22Rv1 (cell line): ENCODE data around the gene ST3GAL3.

Experiments used
- H3K27ac ChIP-seq: fragments of 450-650 bp; 2 replicates; pipeline ENCODE4 v1.5.1; 2017
- ZFX ChIP-seq: fragments of 450-650 bp; IDR thresholded peaks from 2 replicates; pipeline ENCODE4 v1.6.1; 2017; ENCODE audit warnings: antibody characterized with exemption, borderline replicate concordance
- TF ChIP-seq, protein P1 (sequence below): fragments of 450-650 bp; IDR thresholded peaks from 2 replicates; pipeline ENCODE4 v1.5.1; 2017; ENCODE audit warnings: mild to moderate bottlenecking

The ST3GAL3 gene

GRCh38 chr1:43872280-43872679 is 164.9 kb downstream of the ST3GAL3 start:
- TF ChIP-seq, protein P1, sequence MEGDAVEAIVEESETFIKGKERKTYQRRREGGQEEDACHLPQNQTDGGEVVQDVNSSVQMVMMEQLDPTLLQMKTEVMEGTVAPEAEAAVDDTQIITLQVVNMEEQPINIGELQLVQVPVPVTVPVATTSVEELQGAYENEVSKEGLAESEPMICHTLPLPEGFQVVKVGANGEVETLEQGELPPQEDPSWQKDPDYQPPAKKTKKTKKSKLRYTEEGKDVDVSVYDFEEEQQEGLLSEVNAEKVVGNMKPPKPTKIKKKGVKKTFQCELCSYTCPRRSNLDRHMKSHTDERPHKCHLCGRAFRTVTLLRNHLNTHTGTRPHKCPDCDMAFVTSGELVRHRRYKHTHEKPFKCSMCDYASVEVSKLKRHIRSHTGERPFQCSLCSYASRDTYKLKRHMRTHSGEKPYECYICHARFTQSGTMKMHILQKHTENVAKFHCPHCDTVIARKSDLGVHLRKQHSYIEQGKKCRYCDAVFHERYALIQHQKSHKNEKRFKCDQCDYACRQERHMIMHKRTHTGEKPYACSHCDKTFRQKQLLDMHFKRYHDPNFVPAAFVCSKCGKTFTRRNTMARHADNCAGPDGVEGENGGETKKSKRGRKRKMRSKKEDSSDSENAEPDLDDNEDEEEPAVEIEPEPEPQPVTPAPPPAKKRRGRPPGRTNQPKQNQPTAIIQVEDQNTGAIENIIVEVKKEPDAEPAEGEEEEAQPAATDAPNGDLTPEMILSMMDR, result no peak
- TF ChIP-seq ZFX, result no peak
- no peak overlapping the region for H3K27ac ChIP-seq

DNA sequence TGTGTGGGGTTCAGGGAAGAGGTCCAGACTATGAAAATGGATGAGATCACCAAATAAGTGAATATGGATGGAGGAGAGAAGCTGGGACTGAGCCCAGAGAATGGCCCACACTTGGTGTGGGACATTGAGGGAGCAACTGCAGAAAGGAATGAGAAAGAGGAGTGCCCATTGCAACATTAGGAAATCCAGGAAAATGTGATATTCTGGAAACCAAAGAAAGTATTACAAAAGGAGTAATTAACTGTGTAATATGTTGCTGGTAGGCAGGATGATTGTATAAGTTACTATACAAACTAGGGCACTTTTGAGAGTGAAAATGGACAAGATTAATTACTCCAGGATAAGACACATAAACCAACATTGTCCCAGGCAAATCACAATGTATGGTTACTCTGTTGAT is 166.5 kb downstream of the ST3GAL3 start:
- no peak overlapping the region; the same call in 1 of the 2 replicates for H3K27ac ChIP-seq
- TF ChIP-seq ZFX, result no peak
- TF ChIP-seq, protein P1, result no peak

DNA sequence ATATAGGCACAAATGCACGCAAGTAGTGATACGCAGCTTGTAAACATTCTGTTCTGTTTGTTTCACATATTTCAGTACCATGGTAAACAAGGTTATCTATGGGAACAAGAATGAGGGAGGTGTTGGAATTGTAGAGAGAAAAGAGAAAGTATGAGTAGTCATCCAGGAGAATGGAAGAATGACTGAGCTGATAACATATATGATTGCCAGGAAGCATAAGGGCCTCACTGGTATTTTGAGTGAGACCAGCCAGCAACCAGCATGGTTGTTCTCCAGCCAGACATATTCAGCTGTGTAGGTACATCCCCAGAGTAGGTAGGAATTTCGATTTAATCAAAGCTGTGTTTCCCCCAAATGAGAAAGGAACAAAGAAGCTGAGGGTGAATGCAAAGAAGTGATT is 167.4 kb downstream of the ST3GAL3 start:
- no peak for TF ChIP-seq ZFX
- TF ChIP-seq, protein P1, result no peak
- H3K27ac ChIP-seq, result peak overlapping the region; percentile 17; the same call in 1 of the 2 replicates

GRCh38 chr1:43875331-43875730 is 168.0 kb downstream of the ST3GAL3 start:
- TF ChIP-seq, protein P1, result no peak
- no peak for TF ChIP-seq ZFX
- no peak overlapping the region for H3K27ac ChIP-seq

- no peak overlapping the region for H3K27ac ChIP-seq
- TF ChIP-seq, protein P1, result no peak
- TF ChIP-seq ZFX, result no peak
Measured at GRCh38 chr1:43877101-43877500, 169.8 kb downstream of the ST3GAL3 start.

- no peak overlapping the region for H3K27ac ChIP-seq
- TF ChIP-seq ZFX, result no peak
- TF ChIP-seq, protein P1, result no peak
Measured at GRCh38 chr1:43878440-43878839, 171.1 kb downstream of the ST3GAL3 start.

DNA sequence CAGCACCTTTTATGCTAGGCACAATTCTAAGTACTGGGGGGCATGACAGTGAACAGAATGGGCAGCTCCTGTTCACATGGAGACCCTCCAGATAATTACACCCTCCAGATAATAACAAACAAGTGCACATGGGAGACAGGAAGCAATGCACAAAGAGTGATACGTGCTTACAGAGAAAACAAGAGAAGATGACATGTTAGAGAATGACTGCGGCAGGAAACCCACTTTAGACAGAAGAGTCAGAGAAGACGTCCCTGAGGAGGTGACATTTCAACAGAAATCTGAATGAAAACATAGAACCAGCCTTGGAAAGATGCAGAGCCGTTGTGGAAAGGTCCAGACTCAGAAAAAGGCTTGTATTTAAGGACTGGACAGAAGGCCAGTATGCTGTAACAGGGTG is 171.5 kb downstream of the ST3GAL3 start:
- no peak overlapping the region for H3K27ac ChIP-seq
- no peak for TF ChIP-seq ZFX

DNA sequence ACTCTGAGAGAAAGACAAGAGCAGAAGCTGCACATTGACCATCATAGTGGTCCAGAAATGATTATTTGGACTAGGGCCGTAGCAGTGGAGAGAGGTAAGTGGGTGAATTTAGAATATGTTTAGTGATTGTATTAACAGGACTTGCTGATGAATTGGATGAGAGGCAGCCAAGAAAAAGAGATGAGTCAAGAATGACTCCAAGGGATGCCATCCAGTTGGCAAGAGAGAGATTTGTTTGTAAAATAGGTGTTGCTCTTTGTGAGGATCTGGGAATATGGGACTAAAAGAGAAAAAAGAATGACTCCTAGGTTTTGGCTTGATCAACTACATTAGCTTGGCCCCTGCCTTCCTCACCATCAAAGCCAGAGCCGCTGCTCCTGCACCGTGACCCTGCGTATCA is 172.1 kb downstream of the ST3GAL3 start:
- H3K27ac ChIP-seq, result no peak overlapping the region
- TF ChIP-seq, protein P1, result no peak
- TF ChIP-seq ZFX, result no peak
